MM.1S (cell line): Measurements from ENCODE around the gene TPSD1.
"Not testable (repeated sequence)": the region's sequence is repeated elsewhere in the genome, so short reads cannot be mapped to it uniquely, and the experiment has no call there.

Experiments
- DNase-seq: peaks from one replicate; pipeline ENCODE4 v3.0.0-alpha.2; 2015
- H2AFZ ChIP-seq: fragments of 300-600 bp; sonication (generic); 2 replicates; pipeline ENCODE4 v1.6.0; 2016; ENCODE audit warnings: antibody characterized with exemption, low read length
- H3F3A ChIP-seq: fragments of 300-600 bp; sonication (generic); 2 replicates; pipeline ENCODE4 v1.6.1; 2016; ENCODE audit warnings: mild to moderate bottlenecking, antibody characterized with exemption, low read length, moderate library complexity, mixed read lengths; ENCODE audit not compliant: insufficient read depth
- H3K27ac ChIP-seq: fragments of 300-600 bp; sonication (generic); 2 replicates; pipeline ENCODE4 v1.5.1; 2016; ENCODE audit warnings: mild to moderate bottlenecking, low read length
- H3K27me3 ChIP-seq: fragments of 300-600 bp; sonication (generic); replicated peaks from 2 replicates; pipeline ENCODE4 v1.6.0; 2016; ENCODE audit warnings: low read length; ENCODE audit not compliant: insufficient read depth
- H3K36me3 ChIP-seq: fragments of 300-600 bp; sonication (generic); replicated peaks from 2 replicates; pipeline ENCODE4 v1.6.1; 2016; ENCODE audit warnings: mild to moderate bottlenecking, low read length, mixed read lengths; ENCODE audit not compliant: insufficient read depth
- H3K4me1 ChIP-seq: fragments of 300-600 bp; sonication (generic); 2 replicates; pipeline ENCODE4 v1.6.1; 2016; ENCODE audit warnings: low read length, mixed read lengths
- H3K4me2 ChIP-seq: fragments of 300-600 bp; sonication (generic); 2 replicates; pipeline ENCODE4 v1.6.0; 2016; ENCODE audit warnings: low read depth, low read length
- H3K4me3 ChIP-seq: fragments of 300-600 bp; sonication (generic); 2 replicates; pipeline ENCODE4 v1.5.1; 2016; ENCODE audit warnings: low read length, mixed read lengths
- H3K79me2 ChIP-seq: fragments of 300-600 bp; sonication (generic); 2 replicates; pipeline ENCODE4 v1.6.1; 2016; ENCODE audit warnings: mixed run types, low read length, mixed read lengths
- H3K9ac ChIP-seq: fragments of 300-600 bp; sonication (generic); 2 replicates; pipeline ENCODE4 v1.6.1; 2016; ENCODE audit warnings: low read length, mixed read lengths
- H3K9me2 ChIP-seq: fragments of 300-600 bp; sonication (generic); replicated peaks from 2 replicates; pipeline ENCODE4 v1.6.1; 2016; ENCODE audit warnings: mild to moderate bottlenecking, low read length, mixed read lengths; ENCODE audit not compliant: insufficient read depth
- H3K9me3 ChIP-seq: fragments of 300-600 bp; sonication (generic); replicated peaks from 2 replicates; pipeline ENCODE4 v1.6.1; 2016; ENCODE audit warnings: mild to moderate bottlenecking, low read length, mixed read lengths; ENCODE audit not compliant: insufficient read depth
- H4K20me1 ChIP-seq: fragments of 300-600 bp; sonication (generic); 2 replicates; pipeline ENCODE4 v1.6.1; 2016; ENCODE audit warnings: mild to moderate bottlenecking, low read length, moderate library complexity, mixed read lengths; ENCODE audit not compliant: insufficient read depth
- CTCF ChIP-seq: fragments of 300-600 bp; sonication (generic); IDR thresholded peaks from 2 replicates; pipeline ENCODE4 v1.5.1; 2016; ENCODE audit warnings: antibody characterized with exemption, low read length, mixed read lengths
- EZH2 ChIP-seq: fragments of 300-600 bp; sonication (generic); optimal IDR thresholded peaks from 2 replicates; pipeline ENCODE3; 2017; ENCODE audit warnings: low read depth, mild to moderate bottlenecking, antibody characterized with exemption, low read length, mixed read lengths
- EZH2phosphoT487 ChIP-seq: fragments of 300-600 bp; sonication (generic); IDR thresholded peaks from 2 replicates; pipeline ENCODE4 v1.6.1; 2018; ENCODE audit warnings: antibody characterized with exemption, low read length

TPSD1 gene

GRCh38 chr16:1291576-1291974 lies 35.7 kb downstream of the TPSD1 start:
- H3K4me3 ChIP-seq, result no peak overlapping the region

GRCh38 chr16:1292208-1292607 lies 36.3 kb downstream of the TPSD1 start:
- H3K27me3 ChIP-seq, result peaks cover 30% of the 10 kb centered on the region
- H2AFZ ChIP-seq, H3K36me3 ChIP-seq, H4K20me1 ChIP-seq, H3K9me2 ChIP-seq, H3K9ac ChIP-seq, H3K4me3 ChIP-seq, H3K27ac ChIP-seq, H3K4me2 ChIP-seq, H3K79me2 ChIP-seq, H3F3A ChIP-seq, DNase-seq, H3K9me3 ChIP-seq: not testable (repeated sequence)
- H3K4me1 ChIP-seq, result peaks cover 12% of the 10 kb centered on the region

More at GRCh38 chr16:1291576-1291974, 35.7 kb downstream of the TPSD1 start:
- Histone ChIP-seq H3K27me3 (peaks cover 36% of the 10 kb centered on the region), H3K9ac (no peak overlapping the region), H3K4me1 (peaks cover 9% of the 10 kb centered on the region), H3K9me2 (no peaks in the 10 kb centered on the region), H3K27ac (no peak overlapping the region), H3K9me3 (no peaks in the 10 kb centered on the region), H3K79me2 (no peaks in the 10 kb centered on the region), H3K4me2 (no peak overlapping the region), H3K36me3 (no peaks in the 10 kb centered on the region), H4K20me1 (no peaks in the 10 kb centered on the region), H3F3A (peaks cover under 1% of the 10 kb centered on the region), H2AFZ (0 out of 2 replicates have a peak overlapping the region, but pooled peaks have one; percentile 45)
- DNase-seq, result no peak
- TF ChIP-seq CTCF (no peak), EZH2phosphoT487 (no peak), EZH2 (no peak)

- peaks cover 16% of the 10 kb centered on the region for H3K4me1 ChIP-seq
- not testable (repeated sequence) for H3K4me3 ChIP-seq, H4K20me1 ChIP-seq, H3K36me3 ChIP-seq, H3K9me3 ChIP-seq, H3K9me2 ChIP-seq, H3K27ac ChIP-seq, H3K79me2 ChIP-seq, DNase-seq, H2AFZ ChIP-seq, H3K9ac ChIP-seq, H3K4me2 ChIP-seq
- peaks cover 24% of the 10 kb centered on the region for H3K27me3 ChIP-seq
- H3F3A ChIP-seq, result peaks cover 12% of the 10 kb centered on the region
Observed at GRCh38 chr16:1292808-1293207, 36.9 kb downstream of the TPSD1 start.

GRCh38 chr16:1293921-1294656 lies 38.2 kb downstream of the TPSD1 start:
- no peaks in the 10 kb centered on the region for H3K79me2 ChIP-seq
- peaks cover 16% of the 10 kb centered on the region for H3K4me1 ChIP-seq
- H3K4me2 ChIP-seq, result no peak overlapping the region
- no peaks in the 10 kb centered on the region for H4K20me1 ChIP-seq
- H3K9ac ChIP-seq, result no peak overlapping the region
- H3K9me2 ChIP-seq, result no peaks in the 10 kb centered on the region
- DNase-seq, result no peak
- H2AFZ ChIP-seq, result no peak overlapping the region
- H3F3A ChIP-seq, result peaks cover 12% of the 10 kb centered on the region
- no peaks in the 10 kb centered on the region for H3K36me3 ChIP-seq
- no peak overlapping the region for H3K4me3 ChIP-seq
- no peak overlapping the region for H3K27ac ChIP-seq
- peaks cover 11% of the 10 kb centered on the region for H3K27me3 ChIP-seq
- H3K9me3 ChIP-seq, result no peaks in the 10 kb centered on the region
- TF ChIP-seq EZH2phosphoT487 (no peak), CTCF (no peak), EZH2 (no peak)
